ENCODE results near the gene SERTAD2. TPM values are rescaled to one million over a fixed set of nuclear protein-coding genes. Genes with fewer than 3 reads are reported as not detected.

The SERTAD2 gene
- total and polyA plus RNA-seq, 10 donors = 10.4 to 61.4 (median 41.1) TPM

GRCh38 chr2:64644458-64645382 is 9.0 kb downstream of the SERTAD2 start:
- 2 to 5% (median 2%) methylated on average over 31 of the region's 31 CpGs for WGBS, 5 donors

GRCh38 chr2:64643838-64644457 is 9.8 kb downstream of the SERTAD2 start:
- TF ChIP-seq POLR2AphosphoS5 (IDR thresholded peaks at IDR 0.05) (no peak), CTCF (IDR thresholded peaks at IDR 0.05 in 8 of 11, conservative IDR thresholded peaks at IDR 0.05 in 3 of 11) (no peak), POLR2A (IDR thresholded peaks at IDR 0.05) (no peak)
- Histone ChIP-seq H3K4me1 (peaks cover 61 to 100% (median 97%) of the 10 kb centered on the region in 6 donors), H3K27ac (peak overlapping the region; percentile 76 to 100 (median 92)), H3K27me3 (replicated peaks in 1 of 7) (no peaks in the 10 kb centered on the region), H3K4me3 (peak overlapping the region in 6 of 8 donors; percentile 33 to 68 (median 39)), H3K9me3 (no peaks in the 10 kb centered on the region), H3K36me3 (peaks cover 0 to 5% (median 0%) of the 10 kb centered on the region in 6 donors)
- WGBS, 5 donors = 44 to 49% (median 45%) methylated on average over 8 of the region's 8 CpGs
- intact Hi-C loops (cut with DNase I; ENCODE audit: low total_unique reads) = no loop called here
- no peak for DNase-seq

More at GRCh38 chr2:64644458-64645382, 9.0 kb downstream of the SERTAD2 start:
- peaks cover 61 to 100% (median 98%) of the 10 kb centered on the region in 6 donors for H3K4me1 ChIP-seq
- peak; percentile 83 to 96 (median 94) for TF ChIP-seq POLR2AphosphoS5 (IDR thresholded peaks at IDR 0.05)
- peak; percentile 16 to 90 (median 63) for TF ChIP-seq POLR2A (IDR thresholded peaks at IDR 0.05)
- TF ChIP-seq CTCF (IDR thresholded peaks at IDR 0.05 in 8 of 11, conservative IDR thresholded peaks at IDR 0.05 in 3 of 11) = peak in 4 of 11 experiments; percentile 7 to 12 (median 10)
- H3K27ac ChIP-seq = peak overlapping the region; percentile 76 to 100 (median 92)
- intact Hi-C loops (cut with DNase I; ENCODE audit: low total_unique reads) = loop anchor here (5.0 kb wide), 1 partner anchor 218 kb away; no protein-coding TSS in a partner anchor
- peak; percentile 93 for DNase-seq
- peaks cover 0 to 5% (median 0%) of the 10 kb centered on the region in 6 donors for H3K36me3 ChIP-seq
- H3K9me3 ChIP-seq = no peaks in the 10 kb centered on the region
- H3K27me3 ChIP-seq (replicated peaks in 1 of 7) = no peaks in the 10 kb centered on the region
- peak overlapping the region; percentile 15 to 68 (median 35) for H3K4me3 ChIP-seq

- Histone ChIP-seq H3K27me3 (replicated peaks in 1 of 7) (no peaks in the 10 kb centered on the region), H3K4me3 (no peak overlapping the region), H3K27ac (peak overlapping the region in 3 of 8 donors; percentile 10 to 99 (median 92)), H3K9me3 (no peaks in the 10 kb centered on the region), H3K4me1 (peaks cover 69 to 100% (median 99%) of the 10 kb centered on the region in 6 donors), H3K36me3 (peaks cover 0 to 5% (median 0%) of the 10 kb centered on the region in 6 donors)
- WGBS, 5 donors = 67 to 82% (median 75%) methylated on average over 10 of the region's 10 CpGs
- DNase-seq = no peak
- intact Hi-C loops (cut with DNase I; ENCODE audit: low total_unique reads) = no loop called here
- TF ChIP-seq POLR2AphosphoS5 (IDR thresholded peaks at IDR 0.05) (peak in 1 of 3 donors; percentile 29), POLR2A (IDR thresholded peaks at IDR 0.05) (no peak)
Measured at GRCh38 chr2:64641599-64641998, 12.1 kb downstream of the SERTAD2 start.

GRCh38 chr2:64640153-64641044 is 13.3 kb downstream of the SERTAD2 start:
- intact Hi-C loops (cut with DNase I; ENCODE audit: low total_unique reads) = no loop called here
- peak overlapping the region in 4 of 8 donors; percentile 27 to 99 (median 40) for H3K27ac ChIP-seq

More at GRCh38 chr2:64640153-64641044, 13.3 kb downstream of the SERTAD2 start:
- Histone ChIP-seq H3K27me3 (replicated peaks in 1 of 7) (no peaks in the 10 kb centered on the region), H3K4me1 (peaks cover 69 to 100% (median 99%) of the 10 kb centered on the region in 6 donors), H3K4me3 (no peak overlapping the region), H3K36me3 (peaks cover 4 to 16% (median 11%) of the 10 kb centered on the region in 6 donors), H3K9me3 (no peaks in the 10 kb centered on the region)
- DNase-seq = no peak
- WGBS, 5 donors = 53 to 66% (median 55%) methylated on average over 12 of the region's 12 CpGs
- TF ChIP-seq POLR2AphosphoS5 (IDR thresholded peaks at IDR 0.05) = peak in 2 of 3 donors; percentile 30 to 39
- no peak for TF ChIP-seq POLR2A (IDR thresholded peaks at IDR 0.05)
- TF ChIP-seq CTCF (IDR thresholded peaks at IDR 0.05 in 8 of 11, conservative IDR thresholded peaks at IDR 0.05 in 3 of 11) = no peak
